ENCODE results near the gene PROM2.

PROM2 gene

GRCh38 chr2:95270541-95271081 is 3.6 kb upstream of the PROM2 start:
- no peaks in the 10 kb centered on the region for H3K27me3 ChIP-seq (ENCODE audit: insufficient read depth, low read length, poor library complexity)
- no peak overlapping the region for H4K8ac ChIP-seq (ENCODE audit: low read depth, low read length)
- no peak overlapping the region for H3K4ac ChIP-seq (ENCODE audit: low read depth, low read length)
- H3K18ac ChIP-seq (ENCODE audit: low read length) = no peak overlapping the region
- H2AK5ac ChIP-seq (ENCODE audit: low read length) = no peak overlapping the region
- H2BK5ac ChIP-seq (ENCODE audit: low read length) = no peak overlapping the region
- no peak overlapping the region for H2BK120ac ChIP-seq (ENCODE audit: low read depth, low read length)
- no peak overlapping the region for H4K5ac ChIP-seq (ENCODE audit: low read length)
- no peak overlapping the region for H3K27ac ChIP-seq (ENCODE audit: low read depth, low read length)
- WGBS (ENCODE audit: extremely low coverage, insufficient coverage, low lambda C conversion rate) = no CpG with 5 or more reads among the region's 8 CpGs
- no peaks in the 10 kb centered on the region for H3K36me3 ChIP-seq (ENCODE audit: control insufficient read depth, insufficient read depth, low read length)
- H3K4me3 ChIP-seq (ENCODE audit: low read length) = no peak overlapping the region
- no peak overlapping the region for H3K56ac ChIP-seq (ENCODE audit: low read length)
- H3K4me1 ChIP-seq (ENCODE audit: control insufficient read depth, low read depth, low read length) = peaks cover 5% of the 10 kb centered on the region
- H3K79me2 ChIP-seq (ENCODE audit: control insufficient read depth, insufficient read depth, low read length) = no peaks in the 10 kb centered on the region
- no peak overlapping the region for H2BK15ac ChIP-seq (replicated peaks; ENCODE audit: low read depth)
- H3K9ac ChIP-seq (ENCODE audit: low read length) = no peak overlapping the region
- no peak for DNase-seq
- no peak overlapping the region for H3K23ac ChIP-seq (ENCODE audit: low read length)
- H3K4me2 ChIP-seq (ENCODE audit: low read length) = no peak overlapping the region
- no peaks in the 10 kb centered on the region for H3K79me1 ChIP-seq (ENCODE audit: low read length)

- Histone ChIP-seq H3K79me1 (ENCODE audit: low read length) (no peaks in the 10 kb centered on the region), H2BK5ac (ENCODE audit: low read length) (no peak overlapping the region), H3K36me3 (ENCODE audit: control insufficient read depth, insufficient read depth, low read length) (no peaks in the 10 kb centered on the region), H4K8ac (ENCODE audit: low read depth, low read length) (no peak overlapping the region), H3K4me1 (ENCODE audit: control insufficient read depth, low read depth, low read length) (peaks cover 5% of the 10 kb centered on the region), H3K23ac (ENCODE audit: low read length) (no peak overlapping the region), H3K18ac (ENCODE audit: low read length) (no peak overlapping the region), H3K4me2 (ENCODE audit: low read length) (no peak overlapping the region), H3K27me3 (ENCODE audit: insufficient read depth, low read length, poor library complexity) (no peaks in the 10 kb centered on the region), H3K56ac (ENCODE audit: low read length) (no peak overlapping the region), H3K9ac (ENCODE audit: low read length) (no peak overlapping the region), H2AK5ac (ENCODE audit: low read length) (no peak overlapping the region), H2BK15ac (replicated peaks; ENCODE audit: low read depth) (no peak overlapping the region), H3K4me3 (ENCODE audit: low read length) (no peak overlapping the region), H4K5ac (ENCODE audit: low read length) (no peak overlapping the region), H3K27ac (ENCODE audit: low read depth, low read length) (no peak overlapping the region), H3K4ac (ENCODE audit: low read depth, low read length) (no peak overlapping the region), H3K79me2 (ENCODE audit: control insufficient read depth, insufficient read depth, low read length) (no peaks in the 10 kb centered on the region), H2BK120ac (ENCODE audit: low read depth, low read length) (no peak overlapping the region)
- DNase-seq = no peak
- no CpG with 5 or more reads among the region's 6 CpGs for WGBS (ENCODE audit: extremely low coverage, insufficient coverage, low lambda C conversion rate)
Observed at GRCh38 chr2:95271381-95271971, 2.8 kb upstream of the PROM2 start.

GRCh38 chr2:95272299-95272751 is 1.9 kb upstream of the PROM2 start:
- H4K5ac ChIP-seq (ENCODE audit: low read length) = no peak overlapping the region
- peaks cover 5% of the 10 kb centered on the region for H3K4me1 ChIP-seq (ENCODE audit: control insufficient read depth, low read depth, low read length)
- H2AK5ac ChIP-seq (ENCODE audit: low read length) = no peak overlapping the region
- H2BK5ac ChIP-seq (ENCODE audit: low read length) = no peak overlapping the region
- H2BK15ac ChIP-seq (replicated peaks; ENCODE audit: low read depth) = no peak overlapping the region
- H3K4ac ChIP-seq (ENCODE audit: low read depth, low read length) = no peak overlapping the region
- no peaks in the 10 kb centered on the region for H3K27me3 ChIP-seq (ENCODE audit: insufficient read depth, low read length, poor library complexity)
- no peak overlapping the region for H3K18ac ChIP-seq (ENCODE audit: low read length)
- H3K4me2 ChIP-seq (ENCODE audit: low read length) = no peak overlapping the region
- H3K9ac ChIP-seq (ENCODE audit: low read length) = no peak overlapping the region
- no peaks in the 10 kb centered on the region for H3K79me1 ChIP-seq (ENCODE audit: low read length)
- no peak overlapping the region for H3K27ac ChIP-seq (ENCODE audit: low read depth, low read length)
- no CpG with 5 or more reads among the region's 6 CpGs for WGBS (ENCODE audit: extremely low coverage, insufficient coverage, low lambda C conversion rate)
- H3K4me3 ChIP-seq (ENCODE audit: low read length) = no peak overlapping the region
- DNase-seq = no peak
- no peaks in the 10 kb centered on the region for H3K79me2 ChIP-seq (ENCODE audit: control insufficient read depth, insufficient read depth, low read length)
- no peak overlapping the region for H2BK120ac ChIP-seq (ENCODE audit: low read depth, low read length)
- H3K23ac ChIP-seq (ENCODE audit: low read length) = no peak overlapping the region
- H3K36me3 ChIP-seq (ENCODE audit: control insufficient read depth, insufficient read depth, low read length) = no peaks in the 10 kb centered on the region
- H3K56ac ChIP-seq (ENCODE audit: low read length) = no peak overlapping the region
- H4K8ac ChIP-seq (ENCODE audit: low read depth, low read length) = no peak overlapping the region

- Histone ChIP-seq H2BK15ac (replicated peaks; ENCODE audit: low read depth) (no peak overlapping the region), H2BK5ac (ENCODE audit: low read length) (no peak overlapping the region), H4K8ac (ENCODE audit: low read depth, low read length) (no peak overlapping the region), H3K4me3 (ENCODE audit: low read length) (no peak overlapping the region), H3K4me2 (ENCODE audit: low read length) (no peak overlapping the region), H3K4me1 (ENCODE audit: control insufficient read depth, low read depth, low read length) (peaks cover 5% of the 10 kb centered on the region), H3K27me3 (ENCODE audit: insufficient read depth, low read length, poor library complexity) (no peaks in the 10 kb centered on the region), H3K9ac (ENCODE audit: low read length) (no peak overlapping the region), H4K5ac (ENCODE audit: low read length) (no peak overlapping the region), H3K79me1 (ENCODE audit: low read length) (no peaks in the 10 kb centered on the region), H3K18ac (ENCODE audit: low read length) (no peak overlapping the region), H3K27ac (ENCODE audit: low read depth, low read length) (no peak overlapping the region), H3K23ac (ENCODE audit: low read length) (no peak overlapping the region), H3K4ac (ENCODE audit: low read depth, low read length) (no peak overlapping the region), H2AK5ac (ENCODE audit: low read length) (no peak overlapping the region), H3K56ac (ENCODE audit: low read length) (no peak overlapping the region), H3K36me3 (ENCODE audit: control insufficient read depth, insufficient read depth, low read length) (no peaks in the 10 kb centered on the region), H3K79me2 (ENCODE audit: control insufficient read depth, insufficient read depth, low read length) (no peaks in the 10 kb centered on the region), H2BK120ac (ENCODE audit: low read depth, low read length) (no peak overlapping the region)
- no CpG with 5 or more reads among the region's 1 CpG for WGBS (ENCODE audit: extremely low coverage, insufficient coverage, low lambda C conversion rate)
- DNase-seq = no peak
Observed at GRCh38 chr2:95272781-95273180, 1.5 kb upstream of the PROM2 start.

- Histone ChIP-seq H3K18ac (ENCODE audit: low read length) (no peak overlapping the region), H3K27ac (ENCODE audit: low read depth, low read length) (no peak overlapping the region), H3K9ac (ENCODE audit: low read length) (no peak overlapping the region), H2BK15ac (replicated peaks; ENCODE audit: low read depth) (no peak overlapping the region), H3K23ac (ENCODE audit: low read length) (no peak overlapping the region), H4K8ac (ENCODE audit: low read depth, low read length) (no peak overlapping the region), H2BK120ac (ENCODE audit: low read depth, low read length) (no peak overlapping the region), H3K27me3 (ENCODE audit: insufficient read depth, low read length, poor library complexity) (no peaks in the 10 kb centered on the region), H3K4me3 (ENCODE audit: low read length) (no peak overlapping the region), H2BK5ac (ENCODE audit: low read length) (no peak overlapping the region), H3K79me1 (ENCODE audit: low read length) (no peaks in the 10 kb centered on the region), H3K56ac (ENCODE audit: low read length) (no peak overlapping the region), H3K4me1 (ENCODE audit: control insufficient read depth, low read depth, low read length) (peaks cover 5% of the 10 kb centered on the region), H4K5ac (ENCODE audit: low read length) (no peak overlapping the region), H3K36me3 (ENCODE audit: control insufficient read depth, insufficient read depth, low read length) (no peaks in the 10 kb centered on the region), H3K79me2 (ENCODE audit: control insufficient read depth, insufficient read depth, low read length) (no peaks in the 10 kb centered on the region), H3K4me2 (ENCODE audit: low read length) (no peak overlapping the region), H2AK5ac (ENCODE audit: low read length) (no peak overlapping the region), H3K4ac (ENCODE audit: low read depth, low read length) (no peak overlapping the region)
- WGBS (ENCODE audit: extremely low coverage, insufficient coverage, low lambda C conversion rate) = no CpG with 5 or more reads among the region's 11 CpGs
- DNase-seq = no peak
Observed at GRCh38 chr2:95273566-95274290, 521 bp upstream of the PROM2 start.
